CD4-positive, alpha-beta memory T cell (primary cell): ENCODE data around the gene CRYBA1. TPM values are rescaled to one million over a fixed set of nuclear protein-coding genes. Genes with fewer than 3 reads are reported as not detected.

Source experiments
- CTCF ChIA-PET: fragments of 350-600 bp; sonication (Branson Sonifier 250); formaldehyde crosslinking; loops from one replicate; lab custom pipeline; 2021; ENCODE audit warnings: inconsistent platforms; ENCODE audit not compliant: partially characterized antibody; lab: Charles Lee
- POLR2A ChIA-PET: fragments of 350-600 bp; sonication (Branson Sonifier 250); formaldehyde crosslinking; loops from one replicate; lab custom pipeline; 2021; ENCODE audit not compliant: partially characterized antibody; lab: Charles Lee
- DNase-seq, 5 donors: peaks; one replicate each; pipeline versions ENCODE4 v3.0.0 to v3.0.0-alpha.2; 2020 to 2022; ENCODE audit warnings: mixed read lengths in 1 of 5
- H3K27ac ChIP-seq: one replicate; pipeline ENCODE4 v1.7.0; 2013; ENCODE audit warnings: low read depth, low read length
- H3K27me3 ChIP-seq: 2 replicates; pipeline ENCODE4 v1.7.0; 2013; ENCODE audit warnings: mild to moderate bottlenecking, low read length, moderate library complexity; ENCODE audit not compliant: insufficient read depth
- H3K36me3 ChIP-seq: 2 replicates; pipeline ENCODE4 v1.7.0; 2013; ENCODE audit warnings: mild to moderate bottlenecking, low read length, moderate library complexity; ENCODE audit not compliant: insufficient read depth
- H3K4me1 ChIP-seq: 2 replicates; pipeline ENCODE4 v1.7.0; 2013; ENCODE audit warnings: mild to moderate bottlenecking, low read length, moderate library complexity; ENCODE audit not compliant: insufficient read depth
- H3K4me3 ChIP-seq, 2 donors: one replicate each; pipeline ENCODE4 v1.7.0; 2013; ENCODE audit warnings: low read length in 2 of 2, mild to moderate bottlenecking in 1 of 2
- H3K9me3 ChIP-seq, 2 donors: one replicate each; pipeline ENCODE4 v1.7.0; 2013; ENCODE audit warnings: low read length in 2 of 2, control low read depth in 1 of 2; ENCODE audit not compliant: control insufficient read depth in 1 of 2
- H3K27ac Mint-ChIP-seq, 7 donors: one replicate each; pipeline ENCODE4 v1.8.0; 2020 to 2021; ENCODE audit warnings: mixed read lengths in 7 of 7, mild to moderate bottlenecking in 6 of 7, inconsistent platforms in 3 of 7, moderate library complexity in 3 of 7
- H3K27me3 Mint-ChIP-seq, 2 donors: one replicate each; pipeline ENCODE4 v1.8.0; 2020 to 2021; ENCODE audit warnings: mixed read lengths in 2 of 2
- H3K36me3 Mint-ChIP-seq, 2 donors: one replicate each; pipeline ENCODE4 v1.8.0; 2020 to 2021; ENCODE audit warnings: mixed read lengths in 2 of 2, inconsistent platforms in 1 of 2, mild to moderate bottlenecking in 1 of 2
- H3K4me1 Mint-ChIP-seq, 4 donors: one replicate each; pipeline ENCODE4 v1.8.0; 2020 to 2021; ENCODE audit warnings: mixed read lengths in 4 of 4, mild to moderate bottlenecking in 1 of 4
- H3K4me3 Mint-ChIP-seq, 8 donors: one replicate each; pipeline ENCODE4 v1.8.0; 2020 to 2021; ENCODE audit warnings: mixed read lengths in 8 of 8, mild to moderate bottlenecking in 7 of 8, moderate library complexity in 6 of 8, inconsistent platforms in 3 of 8
- H3K9me3 Mint-ChIP-seq, 8 donors: one replicate each; pipeline ENCODE4 v1.8.0; 2020 to 2021; ENCODE audit warnings: mixed read lengths in 8 of 8, mild to moderate bottlenecking in 5 of 8, inconsistent platforms in 3 of 8, moderate library complexity in 1 of 8
- intact Hi-C: fragments of 100-400 bp; cut with micrococcal nuclease; formaldehyde crosslinking; loops from one replicate; pipeline ENCODE4 v1.15.1; 2023
- polyA plus RNA-seq, 2 donors: library from polyadenylated mRNA; unstranded; fragments of 300-500 nt; fragmentation: Illumina TruSeq; gene quantifications; one replicate each; pipeline ENCODE4 v1.2.3, GENCODE V29; 2021
- total RNA-seq, 2 experiments: library from RNA; stranded (reverse); gene quantifications; one replicate each; pipeline ENCODE4 v1.2.3, GENCODE V29; 2021

CRYBA1 gene
- total and polyA plus RNA-seq, 4 experiments from 2014 or later: not detected

DNA sequence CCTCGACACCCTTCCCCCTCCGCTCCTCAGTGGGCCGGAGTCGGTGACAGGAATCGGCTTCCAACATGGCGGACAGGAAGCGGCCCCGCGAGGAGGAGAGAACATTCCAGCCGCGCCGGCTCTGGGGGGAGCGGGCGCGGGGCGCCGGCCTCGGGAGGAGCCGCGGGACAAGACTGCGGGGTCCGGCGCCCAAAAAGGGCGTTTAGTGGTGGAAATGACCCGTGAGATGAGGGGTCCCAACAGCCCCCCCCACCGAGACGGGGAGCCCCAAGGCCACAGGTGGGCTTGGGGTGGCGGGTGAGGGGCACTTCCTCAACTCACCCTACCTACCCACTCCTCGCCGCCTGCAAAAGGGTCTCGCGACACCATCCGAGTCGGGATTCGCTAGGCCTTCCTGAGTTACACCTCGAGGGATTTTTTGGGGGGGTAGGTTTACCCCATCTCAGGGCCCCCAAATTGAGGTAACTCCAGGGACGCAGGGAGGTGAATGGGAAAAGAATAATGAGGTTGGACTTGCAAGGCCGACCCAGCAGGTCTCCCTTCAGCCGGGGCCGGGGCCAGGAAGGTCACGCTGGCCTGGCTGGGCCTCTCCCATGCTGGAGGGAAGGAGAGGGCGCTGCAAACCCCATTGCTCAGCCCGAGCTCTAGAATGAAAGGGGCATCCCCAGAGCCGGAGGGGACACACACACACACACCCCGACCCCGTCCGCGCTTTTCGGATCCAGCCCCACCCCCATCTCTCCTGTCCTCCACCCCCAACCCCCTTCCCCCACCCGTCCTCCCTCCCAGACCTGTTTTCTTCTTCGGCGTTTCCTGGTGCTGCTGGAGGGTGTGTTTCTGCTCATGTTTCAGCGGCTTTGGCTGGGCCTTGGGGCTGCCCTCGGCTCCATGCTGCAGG is 46.6 kb downstream of the CRYBA1 start:
- H3K27me3 ChIP-seq: no peaks in the 10 kb centered on the region
- H3K27me3 Mint-ChIP-seq: no peaks in the 10 kb centered on the region
- intact Hi-C loops: loop anchor here (5.0 to 10.0 kb wide), 3 partner anchors 274 to 568 kb away; partner anchors contain the start of genes ABHD15, NEK8, TLCD1 and TP53I13
- H3K36me3 ChIP-seq: no peaks in the 10 kb centered on the region
- peak overlapping the region; percentile 77 to 79 for H3K4me3 ChIP-seq
- H3K9me3 ChIP-seq: no peaks in the 10 kb centered on the region
- peaks cover 49% of the 10 kb centered on the region for H3K4me1 ChIP-seq
- peaks cover 25 to 59% (median 41%) of the 10 kb centered on the region in 4 donors for H3K4me1 Mint-ChIP-seq
- ChIA-PET CTCF (interaction anchor here (1.0 to 2.2 kb wide), 10 partner anchors 12 to 324 kb away, joined by 3 to 13 read pairs (median 4); no protein-coding TSS in a partner anchor), POLR2A (interaction anchor here (0.6 to 3.2 kb wide), 40 partner anchors 9 to 1070 kb away, joined by 3 to 22 read pairs (median 5); partner anchors contain the start of genes FAM222B, FLOT2, IFT20 and MYO18A)
- DNase-seq: peak; percentile 45 to 82 (median 50)
- H3K27ac ChIP-seq: peak overlapping the region; percentile 77
- peak overlapping the region; percentile 99 to 100 (median 100) for H3K4me3 Mint-ChIP-seq
- H3K36me3 Mint-ChIP-seq: peaks cover 12 to 31% of the 10 kb centered on the region in 2 donors
- peak overlapping the region; percentile 98 to 100 (median 99) for H3K27ac Mint-ChIP-seq
- H3K9me3 Mint-ChIP-seq: peaks cover 0 to 4% (median 0%) of the 10 kb centered on the region in 8 donors

DNA sequence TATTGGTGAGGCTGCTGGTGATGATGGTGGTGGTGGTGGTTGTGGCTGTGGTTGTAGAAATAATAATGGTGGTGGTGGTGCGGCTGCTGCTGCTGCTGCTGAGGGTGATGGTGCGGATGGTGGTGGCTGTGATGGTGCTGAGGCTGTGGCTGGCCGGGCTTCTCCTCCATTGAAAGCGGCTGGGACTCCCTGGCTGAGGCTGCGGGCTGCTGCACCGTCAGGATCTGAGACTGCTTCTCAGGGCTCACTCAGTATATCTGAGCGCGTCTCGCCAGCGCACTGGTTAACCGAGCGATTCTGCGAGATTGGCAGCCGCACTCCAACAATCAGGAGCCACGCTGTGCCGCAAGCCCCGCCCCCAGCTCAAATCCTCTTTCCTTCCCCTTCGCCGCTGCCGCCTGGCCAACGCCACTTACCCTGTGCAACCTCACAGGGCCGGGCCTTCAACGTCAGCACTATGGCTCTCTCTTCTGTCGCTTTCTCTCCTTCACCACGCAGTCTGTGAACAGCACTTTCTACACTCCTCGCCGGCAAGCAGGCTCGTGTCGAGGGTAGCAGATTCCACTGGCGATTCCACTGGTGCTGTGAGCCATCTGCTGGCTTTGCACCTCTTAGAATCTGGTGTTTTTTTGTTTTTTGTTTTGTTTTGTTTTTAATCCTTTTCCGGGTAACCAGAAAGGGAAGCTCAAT is 47.4 kb downstream of the CRYBA1 start, which contains the start of gene NUFIP2:
NUFIP2 (minus strand) TSS at position 259 of the 690 bp plus-strand sequence; CDS start at position 170, 89 bp downstream.
- Mint-ChIP-seq H3K4me3 (peak within 1 kb of the TSS; percentile 99 to 100 (median 100)), H3K27ac (peak within 1 kb of the TSS; percentile 98 to 100 (median 99)), H3K36me3 (peaks cover 9 to 24% of the 10 kb centered on the region in 2 donors), H3K4me1 (peaks cover 20 to 51% (median 34%) of the 10 kb centered on the region in 4 donors), H3K9me3 (peaks cover 0 to 4% (median 0%) of the 10 kb centered on the region in 8 donors), H3K27me3 (no peaks in the 10 kb centered on the region)
- Histone ChIP-seq H3K27me3 (no peaks in the 10 kb centered on the region), H3K27ac (peak within 1 kb of the TSS; percentile 77), H3K4me3 (peak within 1 kb of the TSS; percentile 77 to 79), H3K4me1 (peaks cover 41% of the 10 kb centered on the region), H3K36me3 (no peaks in the 10 kb centered on the region), H3K9me3 (no peaks in the 10 kb centered on the region)
- DNase-seq: peak; percentile 95 to 99 (median 98)
- POLR2A ChIA-PET: interaction anchor here (0.6 to 3.2 kb wide), 38 partner anchors 9 to 1069 kb away, joined by 3 to 22 read pairs (median 4); partner anchors contain the start of genes ABHD15, FAM222B, FLOT2 and IFT20
- intact Hi-C loops: loop anchor here (1.0 to 10.0 kb wide), 8 partner anchors 41 to 569 kb away; partner anchors contain the start of genes ABHD15, NEK8, TAOK1 and TLCD1
- CTCF ChIA-PET: interaction anchor here (0.9 to 1.6 kb wide), 9 partner anchors 10 to 323 kb away, joined by 3 to 7 read pairs (median 3); no protein-coding TSS in a partner anchor

DNA sequence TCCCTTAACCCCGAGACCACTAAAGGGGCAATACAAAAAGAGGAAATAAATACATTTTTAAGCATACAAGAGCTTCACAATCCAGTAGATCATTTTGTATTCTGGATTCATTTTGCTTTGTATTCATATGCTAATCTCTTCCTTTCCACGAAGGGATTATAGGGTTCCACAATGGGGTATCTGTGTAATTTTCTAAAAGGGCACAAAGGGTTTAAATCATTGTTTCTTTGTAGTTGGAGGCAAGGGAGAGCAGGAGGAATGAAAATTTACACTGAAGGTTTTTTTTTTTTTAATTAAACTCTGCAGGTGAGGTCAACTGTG is 47.9 kb downstream of the CRYBA1 start:
- H3K9me3 Mint-ChIP-seq: peaks cover 0 to 4% (median 0%) of the 10 kb centered on the region in 8 donors
- H3K27ac Mint-ChIP-seq: peak overlapping the region; percentile 98 to 100 (median 99)
- Histone ChIP-seq H3K27ac (peak overlapping the region; percentile 77), H3K9me3 (no peaks in the 10 kb centered on the region), H3K36me3 (no peaks in the 10 kb centered on the region), H3K4me1 (peaks cover 36% of the 10 kb centered on the region), H3K4me3 (peak overlapping the region; percentile 27 to 77), H3K27me3 (no peaks in the 10 kb centered on the region)
- ChIA-PET CTCF (interaction anchor here (0.9 to 1.6 kb wide), 9 partner anchors 9 to 322 kb away, joined by 3 to 7 read pairs (median 3); no protein-coding TSS in a partner anchor), POLR2A (interaction anchor here (0.6 to 3.2 kb wide), 36 partner anchors 8 to 1069 kb away, joined by 3 to 22 read pairs (median 4); partner anchors contain the start of genes ABHD15, FAM222B, FLOT2 and MYO18A)
- no peak for DNase-seq
- intact Hi-C loops: loop anchor here (1.0 to 10.0 kb wide), 8 partner anchors 42 to 570 kb away; partner anchors contain the start of genes ABHD15, NEK8, TAOK1 and TLCD1
- H3K27me3 Mint-ChIP-seq: no peaks in the 10 kb centered on the region
- peak overlapping the region; percentile 99 to 100 (median 100) for H3K4me3 Mint-ChIP-seq
- H3K4me1 Mint-ChIP-seq: peaks cover 19 to 46% (median 29%) of the 10 kb centered on the region in 4 donors
- H3K36me3 Mint-ChIP-seq: peaks cover 5 to 19% of the 10 kb centered on the region in 2 donors

GRCh38 chr17:29295420-29295819 is 48.8 kb downstream of the CRYBA1 start:
- Mint-ChIP-seq H3K27ac (peak overlapping the region; percentile 10 to 99 (median 81)), H3K4me1 (peaks cover 15 to 43% (median 23%) of the 10 kb centered on the region in 4 donors), H3K9me3 (peaks cover 0 to 4% (median 0%) of the 10 kb centered on the region in 8 donors), H3K27me3 (no peaks in the 10 kb centered on the region), H3K4me3 (peak overlapping the region in 7 of 8 donors; percentile 0 to 72 (median 33)), H3K36me3 (peaks cover 3 to 17% of the 10 kb centered on the region in 2 donors)
- H3K4me1 ChIP-seq: peaks cover 27% of the 10 kb centered on the region
- H3K9me3 ChIP-seq: no peaks in the 10 kb centered on the region
- H3K27me3 ChIP-seq: no peaks in the 10 kb centered on the region
- intact Hi-C loops: loop anchor here (2.0 to 10.0 kb wide), 5 partner anchors 43 to 571 kb away; partner anchors contain the start of genes NEK8 and TLCD1
- H3K27ac ChIP-seq: peak overlapping the region; percentile 77
- CTCF ChIA-PET: no interaction called here
- no peaks in the 10 kb centered on the region for H3K36me3 ChIP-seq
- no peak for DNase-seq
- H3K4me3 ChIP-seq: no peak overlapping the region
- POLR2A ChIA-PET: no interaction called here

- Histone ChIP-seq H3K4me1 (peaks cover 11% of the 10 kb centered on the region), H3K27ac (no peak overlapping the region), H3K36me3 (no peaks in the 10 kb centered on the region), H3K4me3 (no peak overlapping the region), H3K9me3 (no peaks in the 10 kb centered on the region), H3K27me3 (no peaks in the 10 kb centered on the region)
- peaks cover 9 to 20% (median 10%) of the 10 kb centered on the region in 4 donors for H3K4me1 Mint-ChIP-seq
- H3K36me3 Mint-ChIP-seq: peaks cover 0 to 3% of the 10 kb centered on the region in 2 donors
- no peak for DNase-seq
- intact Hi-C loops: loop anchor here (10.0 kb wide), 1 partner anchor 574 kb away; the partner anchor contains the start of genes NEK8 and TLCD1
- no peak overlapping the region for H3K27ac Mint-ChIP-seq
- no peak overlapping the region for H3K4me3 Mint-ChIP-seq
- no peaks in the 10 kb centered on the region for H3K9me3 Mint-ChIP-seq
- no peaks in the 10 kb centered on the region for H3K27me3 Mint-ChIP-seq
- ChIA-PET CTCF (no interaction called here), POLR2A (no interaction called here)
These were observed 52.4 kb downstream of the CRYBA1 start for GRCh38 chr17:29299031-29299430.

DNA sequence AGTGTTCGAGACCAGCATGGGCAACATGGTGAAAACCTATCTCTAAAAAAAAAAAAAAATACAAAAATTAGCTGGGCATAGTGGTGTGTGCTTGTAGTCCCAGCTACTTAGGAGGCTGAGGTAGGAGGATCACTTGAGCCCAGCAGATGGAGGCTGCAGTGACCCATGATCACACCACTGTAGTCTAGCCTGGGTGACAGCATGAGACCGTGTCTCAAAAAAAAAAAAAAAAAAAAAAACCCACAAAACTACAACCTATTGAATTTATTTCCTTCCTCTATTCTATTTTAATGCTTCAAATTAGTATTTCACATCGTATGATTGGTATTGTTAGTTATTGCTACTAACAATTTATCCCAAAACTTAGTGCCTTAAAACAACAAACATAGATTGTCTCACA is 56.7 kb downstream of the CRYBA1 start:
- CTCF ChIA-PET: interaction anchor here (0.7 to 1.8 kb wide), 3 partner anchors 9 to 628 kb away, joined by 3 to 4 read pairs (median 4); partner anchors contain the start of gene NUFIP2
- no peak overlapping the region for H3K27ac Mint-ChIP-seq

More for the DNA sequence above, 56.7 kb downstream of the CRYBA1 start:
- no peak for DNase-seq
- Mint-ChIP-seq H3K9me3 (no peaks in the 10 kb centered on the region), H3K4me3 (peak overlapping the region in 1 of 8 donors; percentile 7), H3K4me1 (peaks cover 2 to 8% (median 4%) of the 10 kb centered on the region in 4 donors), H3K36me3 (no peaks in the 10 kb centered on the region), H3K27me3 (no peaks in the 10 kb centered on the region)
- POLR2A ChIA-PET: interaction anchor here (2.1 kb wide), 1 partner anchor 9 kb away, joined by 10 read pairs; the partner anchor contains the start of gene NUFIP2
- H3K4me1 ChIP-seq: no peaks in the 10 kb centered on the region
- intact Hi-C loops: no loop called here
- H3K27ac ChIP-seq: no peak overlapping the region
- H3K4me3 ChIP-seq: no peak overlapping the region
- no peaks in the 10 kb centered on the region for H3K27me3 ChIP-seq
- no peaks in the 10 kb centered on the region for H3K36me3 ChIP-seq
- H3K9me3 ChIP-seq: no peaks in the 10 kb centered on the region
